GDM1 (cell line): ENCODE measurements around the gene RIOX2.

Experiments
- DNase-seq: peaks from one replicate; lab custom pipeline; 2025; lab: John Stamatoyannopoulos, UW

The RIOX2 gene

GRCh38 chr3:97954228-97954827 is 17.9 kb downstream of the RIOX2 start:
- DNase-seq = no peak

GRCh38 chr3:97952872-97953271 is 19.4 kb downstream of the RIOX2 start:
- no peak for DNase-seq

GRCh38 chr3:97952280-97952679 is 20.0 kb downstream of the RIOX2 start:
- no peak for DNase-seq

- DNase-seq = no peak
Observed at GRCh38 chr3:97950360-97950759, 21.9 kb downstream of the RIOX2 start.

GRCh38 chr3:97949743-97950142 is 22.5 kb downstream of the RIOX2 start:
- no peak for DNase-seq

GRCh38 chr3:97949110-97949485 is 23.1 kb downstream of the RIOX2 start:
- DNase-seq = no peak

GRCh38 chr3:97948351-97949109 is 23.7 kb downstream of the RIOX2 start:
- DNase-seq = no peak

- DNase-seq = no peak
Observed at GRCh38 chr3:97942801-97943546, 29.3 kb downstream of the RIOX2 start.

- no peak for DNase-seq
Observed at GRCh38 chr3:97940034-97940433, 32.2 kb downstream of the RIOX2 start.

GRCh38 chr3:97939401-97939800 is 32.8 kb downstream of the RIOX2 start:
- DNase-seq = no peak

- DNase-seq = no peak
Observed at GRCh38 chr3:97938444-97938843, 33.8 kb downstream of the RIOX2 start.

GRCh38 chr3:97937205-97937604 is 35.0 kb downstream of the RIOX2 start:
- no peak for DNase-seq

- no peak for DNase-seq
Observed at GRCh38 chr3:97935842-97936241, 36.4 kb downstream of the RIOX2 start.

- DNase-seq = no peak
Observed at GRCh38 chr3:97934980-97935695, 37.1 kb downstream of the RIOX2 start.

GRCh38 chr3:97932387-97932801 is 39.8 kb downstream of the RIOX2 start:
- DNase-seq = no peak

- no peak for DNase-seq
Observed at GRCh38 chr3:97931218-97931617, 41.0 kb downstream of the RIOX2 start.

- DNase-seq = no peak
Observed at GRCh38 chr3:97930018-97930417, 42.2 kb downstream of the RIOX2 start.

- DNase-seq = no peak
Observed at GRCh38 chr3:97928986-97929385, 43.2 kb downstream of the RIOX2 start.

GRCh38 chr3:97927704-97928103 is 44.5 kb downstream of the RIOX2 start:
- no peak for DNase-seq

GRCh38 chr3:97917813-97918536 is 54.3 kb downstream of the RIOX2 start:
- DNase-seq = no peak

GRCh38 chr3:97916576-97916975 is 55.7 kb downstream of the RIOX2 start:
- no peak for DNase-seq

- no peak for DNase-seq
Observed at GRCh38 chr3:97914388-97914787, 57.8 kb downstream of the RIOX2 start.
